H1 (cell line): Measurements from ENCODE around the gene HECTD4. TPM values are rescaled to one million over a fixed set of nuclear protein-coding genes. Genes with fewer than 3 reads are reported as not detected.

ENCODE experiments used
- CTCF ChIA-PET: fragments of 300-600 bp; sonication (Branson Sonifier 250); formaldehyde crosslinking; loops from one replicate; lab custom pipeline; 2021; ENCODE audit not compliant: partially characterized antibody; lab: Charles Lee
- POLR2A ChIA-PET: fragments of 300-600 bp; sonication (Branson Sonifier 250); formaldehyde crosslinking; loops from one replicate; lab custom pipeline; 2021; ENCODE audit warnings: inconsistent platforms; ENCODE audit not compliant: partially characterized antibody; lab: Charles Lee
- DNase-seq, 2 experiments: peaks; one replicate each; pipeline versions ENCODE4 v3.0.0 to v3.0.0-alpha.2; 2010 to 2022; ENCODE audit warnings: low spot score in 2 of 2, low read depth in 1 of 2, mixed read lengths in 1 of 2
- FAIRE-seq: peaks from 2 replicates; lab custom pipeline; 2011; peaks lifted over from hg19 to GRCh38; lab: Jason Lieb, UNC
- H2AFZ ChIP-seq: 2 replicates; pipeline ENCODE4 v1.8.1; 2012; ENCODE audit warnings: low read length, inconsistent platforms
- H2AK5ac ChIP-seq: 2 replicates; pipeline ENCODE4 v1.6.1; 2013; ENCODE audit warnings: low read depth, low read length
- H2BK120ac ChIP-seq: replicated peaks from 2 replicates; pipeline ENCODE3; 2013; ENCODE audit warnings: low read depth, low read length, inconsistent platforms
- H2BK12ac ChIP-seq: 2 replicates; pipeline ENCODE4 v1.6.1; 2013; ENCODE audit warnings: low read depth, low read length
- H2BK15ac ChIP-seq: 2 replicates; pipeline ENCODE4 v1.6.1; 2013; ENCODE audit warnings: low read length
- H2BK20ac ChIP-seq: 2 replicates; pipeline ENCODE4 v1.6.1; 2013; ENCODE audit warnings: low read length
- H2BK5ac ChIP-seq: 2 replicates; pipeline ENCODE4 v1.6.1; 2013; ENCODE audit warnings: low read depth, low read length
- H3K14ac ChIP-seq: 2 replicates; pipeline ENCODE4 v1.6.1; 2013; ENCODE audit warnings: inconsistent platforms; ENCODE audit not compliant: insufficient read length
- H3K18ac ChIP-seq: 2 replicates; pipeline ENCODE4 v1.6.1; 2013; ENCODE audit warnings: low read length; ENCODE audit errors: extremely low read depth
- H3K23ac ChIP-seq: 2 replicates; pipeline ENCODE4 v1.6.1; 2013; ENCODE audit warnings: inconsistent platforms; ENCODE audit not compliant: insufficient read length
- H3K23me2 ChIP-seq: 2 replicates; pipeline ENCODE4 v1.6.1; 2013; ENCODE audit warnings: low read depth, low read length
- H3K27ac ChIP-seq: 2 replicates; pipeline ENCODE4 v1.6.1; 2011; ENCODE audit warnings: low read depth, low read length, inconsistent platforms
- H3K27me3 ChIP-seq, 4 experiments: replicated peaks in 1 of 4; 1 replicate in 1 of 4; 2 replicates in 3 of 4; pipeline versions ENCODE4 v1.6.1 to v1.8.1; 2011 to 2013; ENCODE audit warnings: low read length in 3 of 4, mild to moderate bottlenecking in 3 of 4, inconsistent platforms in 2 of 4, mixed read lengths in 2 of 4, moderate library complexity in 1 of 4; ENCODE audit not compliant: control insufficient read depth in 3 of 4, insufficient read depth in 3 of 4; ENCODE audit errors: extremely low read depth in 1 of 4
- H3K36me3 ChIP-seq, 4 experiments: 2 replicates each; pipeline versions ENCODE4 v1.6.1 to v1.8.1; 2011 to 2013; ENCODE audit warnings: mild to moderate bottlenecking in 4 of 4, low read length in 3 of 4, moderate library complexity in 2 of 4, control low read depth in 1 of 4, inconsistent platforms in 1 of 4; ENCODE audit not compliant: insufficient read depth in 4 of 4, control insufficient read depth in 2 of 4
- H3K4ac ChIP-seq: replicated peaks from 2 replicates; pipeline ENCODE3; 2013; ENCODE audit warnings: low read length, low read depth, mixed read lengths, inconsistent platforms; ENCODE audit not compliant: insufficient read length
- H3K4me1 ChIP-seq, 4 experiments: replicated peaks in 1 of 4; 1 replicate in 1 of 4; 2 replicates in 3 of 4; pipeline versions ENCODE4 v1.6.1 to v1.8.1; 2011 to 2013; ENCODE audit warnings: low read length in 3 of 4, inconsistent platforms in 2 of 4, mixed read lengths in 1 of 4; ENCODE audit not compliant: insufficient read depth in 4 of 4, control insufficient read depth in 3 of 4
- H3K4me2 ChIP-seq, 2 experiments: 2 replicates each; pipeline versions ENCODE4 v1.6.1 to v1.8.1; 2011 to 2013; ENCODE audit warnings: low read depth in 2 of 2, low read length in 2 of 2, control low read depth in 1 of 2, inconsistent platforms in 1 of 2, mild to moderate bottlenecking in 1 of 2; ENCODE audit not compliant: insufficient read depth in 1 of 2
- H3K4me3 ChIP-seq, 4 experiments: fragments of 200-600, 300-600 bp in 1 of 4; sonication (generic), shearing (Covaris generic), sonication (Bioruptor Twin) in 1 of 4; 2 replicates each; pipeline versions ENCODE4 v1.5.1 to v1.8.1; 2011 to 2016; ENCODE audit warnings: low read length in 4 of 4, low read depth in 3 of 4, control low read depth in 2 of 4, inconsistent platforms in 2 of 4, mild to moderate bottlenecking in 2 of 4, mixed read lengths in 1 of 4, moderate library complexity in 1 of 4; ENCODE audit not compliant: insufficient read depth in 2 of 4; ENCODE audit errors: extremely low read depth in 1 of 4
- H3K56ac ChIP-seq: replicated peaks from 2 replicates; pipeline ENCODE3; 2013; ENCODE audit warnings: low read depth, mild to moderate bottlenecking, mixed read lengths, low read length, inconsistent platforms; ENCODE audit not compliant: insufficient read length
- H3K79me1 ChIP-seq: 2 replicates; pipeline ENCODE4 v1.6.1; 2013; ENCODE audit warnings: low read depth, low read length, control low read depth
- H3K79me2 ChIP-seq, 2 experiments: 2 replicates each; pipeline versions ENCODE4 v1.6.1 to v1.8.1; 2012 to 2013; ENCODE audit warnings: low read length in 2 of 2, mild to moderate bottlenecking in 2 of 2, inconsistent platforms in 1 of 2; ENCODE audit not compliant: insufficient read depth in 2 of 2, control insufficient read depth in 1 of 2
- H3K9ac ChIP-seq, 4 experiments: replicated peaks in 1 of 4; 1 replicate in 1 of 4; 2 replicates in 3 of 4; pipeline versions ENCODE4 v1.6.1 to v1.8.1; 2011 to 2013; ENCODE audit warnings: low read depth in 3 of 4, low read length in 3 of 4, control low read depth in 2 of 4, mild to moderate bottlenecking in 2 of 4, moderate library complexity in 2 of 4, inconsistent platforms in 1 of 4; ENCODE audit errors: extremely low read depth in 1 of 4
- H3K9me3 ChIP-seq, 2 experiments: 2 replicates each; pipeline versions ENCODE4 v1.6.1 to v1.8.1; 2012 to 2013; ENCODE audit warnings: mild to moderate bottlenecking in 2 of 2, moderate library complexity in 2 of 2, control low read depth in 1 of 2, inconsistent platforms in 1 of 2, low read depth in 1 of 2, low read length in 1 of 2, mixed read lengths in 1 of 2; ENCODE audit not compliant: insufficient read depth in 2 of 2
- H4K20me1 ChIP-seq, 2 experiments: replicated peaks in 1 of 2; 2 replicates each; pipeline versions ENCODE3 to v1.8.1; 2011 to 2013; ENCODE audit warnings: inconsistent platforms in 2 of 2, low read length in 2 of 2, mild to moderate bottlenecking in 1 of 2; ENCODE audit not compliant: insufficient read depth in 2 of 2, control insufficient read depth in 1 of 2
- H4K5ac ChIP-seq: 2 replicates; pipeline ENCODE4 v1.6.1; 2013; ENCODE audit warnings: low read length, low read depth, mixed read lengths, inconsistent platforms; ENCODE audit not compliant: insufficient read length
- H4K8ac ChIP-seq: 2 replicates; pipeline ENCODE4 v1.8.0; 2013; ENCODE audit warnings: mild to moderate bottlenecking, moderate library complexity, low read length, inconsistent platforms; ENCODE audit not compliant: insufficient read depth; ENCODE audit errors: extremely low read depth
- H4K91ac ChIP-seq: replicated peaks from 2 replicates; pipeline ENCODE3; 2013; ENCODE audit warnings: low read length, mixed read lengths, inconsistent platforms; ENCODE audit not compliant: insufficient read length
- BCL11A ChIP-seq, 2 experiments: IDR thresholded peaks; one replicate each; pipeline ENCODE4 v1.6.1; 2011; ENCODE audit warnings: low read depth in 2 of 2, low read length in 2 of 2, mild to moderate bottlenecking in 2 of 2
- KDM5A ChIP-seq: fragments of 200-600 bp; IDR thresholded peaks from 2 replicates; pipeline ENCODE4 v1.7.1; 2012; ENCODE audit warnings: mild to moderate bottlenecking, low read length, inconsistent platforms, mixed read lengths
- NRF1 ChIP-seq: IDR thresholded peaks from 2 replicates; pipeline ENCODE4 v1.6.1; 2011; ENCODE audit warnings: mild to moderate bottlenecking, low read depth, low read length, improper control_type of control experiment
- POLR2A ChIP-seq, 2 experiments: IDR thresholded peaks; 1 replicate in 1 of 2; 2 replicates in 1 of 2; pipeline ENCODE4 v1.6.1; 2011; ENCODE audit warnings: low read depth in 2 of 2, low read length in 2 of 2, mild to moderate bottlenecking in 2 of 2; ENCODE audit errors: control extremely low read depth in 1 of 2
- RFX5 ChIP-seq: IDR thresholded peaks from 2 replicates; pipeline ENCODE4 v1.6.1; 2011; ENCODE audit warnings: low read depth, low read length, improper control_type of control experiment, borderline replicate concordance
- SAP30 ChIP-seq: fragments of 300-600 bp; sonication (generic); IDR thresholded peaks from 2 replicates; pipeline ENCODE4 v1.7.1; 2012; ENCODE audit warnings: low read length, moderate library complexity, mild to moderate bottlenecking, inconsistent platforms; ENCODE audit not compliant: insufficient read depth, insufficient replicate concordance
- SIN3A ChIP-seq, 2 experiments: IDR thresholded peaks in 1 of 2; conservative IDR thresholded peaks in 1 of 2; 2 replicates each; pipeline ENCODE4 v1.6.1; 2011 to 2012; ENCODE audit warnings: low read length in 2 of 2, improper control_type of control experiment in 1 of 2, low read depth in 1 of 2, mild to moderate bottlenecking in 1 of 2
- TAF1 ChIP-seq: IDR thresholded peaks from 2 replicates; pipeline ENCODE4 v1.6.1; 2011; ENCODE audit warnings: mild to moderate bottlenecking, low read depth, low read length
- WGBS, 2 experiments: shearing (Covaris generic) in 1 of 2; methylation state at CpG; one replicate each; pipeline versions ENCODE4 v1.1.6 to v1.1.7; 2013 to 2015; ENCODE audit warnings: low lambda C conversion rate in 2 of 2, mixed read lengths in 2 of 2, inconsistent platforms in 1 of 2, low coverage in 1 of 2, missing lambda C conversion rate in 1 of 2; ENCODE audit not compliant: insufficient replicate concordance in 2 of 2, insufficient coverage in 1 of 2, insufficient read length in 1 of 2; ENCODE audit errors: extremely low coverage in 1 of 2, missing lambda C conversion rate in 1 of 2; 5-methylcytosine and 5-hydroxymethylcytosine counted together
- polyA plus RNA-seq, 7 experiments: library from polyadenylated mRNA; depleted of rRNA in 3 of 7; stranded (reverse) in 5 of 7; unstranded in 2 of 7; fragments of >200 nt in 5 of 7; fragments of 200-250 nt in 2 of 7; gene quantifications; 1 replicate in 5 of 7; 2 replicates in 1 of 7; 4 replicates in 1 of 7; pipeline versions ENCODE4 v1.2.1 to v1.2.3, GENCODE V29; 2011 to 2013; ENCODE audit warnings: missing spikeins in 2 of 7, mixed read lengths in 2 of 7
- total RNA-seq: library from RNA; stranded (reverse); fragmentation: NEBNext Ultra II Directional; extraction: Animal tissue kit (Norgen Biotek cat#: 25700); gene quantifications from 2 replicates; pipeline ENCODE4 v1.2.1, GENCODE V29; 2021
- TF ChIP-seq, protein P1 (sequence below): IDR thresholded peaks from 2 replicates; pipeline ENCODE4 v1.6.1; 2012; ENCODE audit warnings: inconsistent platforms

The HECTD4 gene
- total and polyA plus RNA-seq, 2 of the 8 experiments (the other 6 are each of a cell fraction or from before 2014, with no cell fraction given): 6.5 to 33.7 TPM

DNA sequence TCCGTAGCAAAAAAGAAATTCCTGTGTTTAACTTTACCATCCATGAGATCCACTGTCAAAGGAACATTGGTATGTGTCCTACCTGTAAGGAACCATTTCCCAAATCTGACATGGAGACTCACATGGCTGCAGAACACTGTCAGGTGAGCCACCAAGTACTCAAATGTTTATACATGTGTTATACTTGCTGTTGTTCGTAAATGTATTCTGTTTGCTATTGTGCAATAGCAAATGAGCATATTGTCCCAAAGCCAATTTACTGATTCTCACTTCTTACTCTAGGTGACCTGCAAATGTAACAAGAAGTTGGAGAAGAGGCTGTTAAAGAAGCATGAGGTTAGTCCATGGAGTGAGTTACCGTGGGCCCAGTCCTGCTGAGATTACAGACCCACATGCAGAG, 247.5 kb downstream of the HECTD4 start:
- TF ChIP-seq SAP30: no peak
- no peak for TF ChIP-seq NRF1
- TF ChIP-seq RFX5: no peak
- TF ChIP-seq BCL11A (IDR thresholded peaks at IDR 0.05; ENCODE audit: low read depth in 2 of 2, low read length in 2 of 2): no peak
- TF ChIP-seq, protein P1, sequence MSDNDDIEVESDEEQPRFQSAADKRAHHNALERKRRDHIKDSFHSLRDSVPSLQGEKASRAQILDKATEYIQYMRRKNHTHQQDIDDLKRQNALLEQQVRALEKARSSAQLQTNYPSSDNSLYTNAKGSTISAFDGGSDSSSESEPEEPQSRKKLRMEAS: no peak
- TF ChIP-seq POLR2A (IDR thresholded peaks at IDR 0.05; ENCODE audit: control extremely low read depth in 1 of 2, low read depth in 2 of 2, low read length in 2 of 2): no peak
- TF ChIP-seq TAF1: no peak
- TF ChIP-seq SIN3A (conservative IDR thresholded peaks at IDR 0.05 in 1 of 2, IDR thresholded peaks at IDR 0.05 in 1 of 2; ENCODE audit: low read depth in 1 of 2, low read length in 2 of 2): no peak
- no peak for TF ChIP-seq KDM5A
- WGBS, 2 experiments: 92% methylated on average over 3 of the region's 3 CpGs; no CpG with 5 or more reads in 1 of the 2 experiments
- H2BK12ac ChIP-seq: no peak overlapping the region
- DNase-seq: no peak
- H2BK20ac ChIP-seq: no peak overlapping the region
- H3K4me3 ChIP-seq: no peak overlapping the region
- H3K4me1 ChIP-seq: no peaks in the 10 kb centered on the region
- no peak overlapping the region for H3K56ac ChIP-seq
- H3K27me3 ChIP-seq: no peaks in the 10 kb centered on the region
- H4K8ac ChIP-seq: no peak overlapping the region
- ChIA-PET CTCF (no interaction called here), POLR2A (interaction anchor here (0.6 to 1.2 kb wide), 2 partner anchors 9 to 268 kb away, joined by 4 read pairs; partner anchors contain the start of gene TRAFD1)
- no peak overlapping the region for H3K4me2 ChIP-seq
- H3K36me3 ChIP-seq: peaks cover 0 to 23% (median 16%) of the 10 kb centered on the region in 4 experiments; a peak in 6 of 8 replicates
- H3K79me1 ChIP-seq: no peaks in the 10 kb centered on the region
- H2BK5ac ChIP-seq: no peak overlapping the region
- H2AFZ ChIP-seq: no peak overlapping the region
- H2AK5ac ChIP-seq: no peak overlapping the region
- H3K4ac ChIP-seq: no peak overlapping the region
- no peaks in the 10 kb centered on the region for H3K79me2 ChIP-seq
- no peak overlapping the region for H3K18ac ChIP-seq
- H3K9me3 ChIP-seq: no peaks in the 10 kb centered on the region
- H3K14ac ChIP-seq: no peak overlapping the region
- no peaks in the 10 kb centered on the region; the same call in 1 of the 2 replicates for H3K23me2 ChIP-seq
- no peak overlapping the region for H2BK120ac ChIP-seq
- H4K20me1 ChIP-seq: peaks cover 0 to 2% of the 10 kb centered on the region in 2 experiments
- no peak overlapping the region for H4K5ac ChIP-seq
- no peak overlapping the region for H3K27ac ChIP-seq
- no peak overlapping the region for H3K9ac ChIP-seq
- H2BK15ac ChIP-seq: no peak overlapping the region
- no peak overlapping the region for H3K23ac ChIP-seq
- FAIRE-seq: no peak
- no peak overlapping the region for H4K91ac ChIP-seq
